ENCODE data around the gene CTSC. TPM values are rescaled to one million over a fixed set of nuclear protein-coding genes. Genes with fewer than 3 reads are reported as not detected.

CTSC gene
- total RNA-seq (2014; rRNA removed; shearing (Covaris generic)), result 1.6 and 3.6 TPM in 2 replicates

DNA sequence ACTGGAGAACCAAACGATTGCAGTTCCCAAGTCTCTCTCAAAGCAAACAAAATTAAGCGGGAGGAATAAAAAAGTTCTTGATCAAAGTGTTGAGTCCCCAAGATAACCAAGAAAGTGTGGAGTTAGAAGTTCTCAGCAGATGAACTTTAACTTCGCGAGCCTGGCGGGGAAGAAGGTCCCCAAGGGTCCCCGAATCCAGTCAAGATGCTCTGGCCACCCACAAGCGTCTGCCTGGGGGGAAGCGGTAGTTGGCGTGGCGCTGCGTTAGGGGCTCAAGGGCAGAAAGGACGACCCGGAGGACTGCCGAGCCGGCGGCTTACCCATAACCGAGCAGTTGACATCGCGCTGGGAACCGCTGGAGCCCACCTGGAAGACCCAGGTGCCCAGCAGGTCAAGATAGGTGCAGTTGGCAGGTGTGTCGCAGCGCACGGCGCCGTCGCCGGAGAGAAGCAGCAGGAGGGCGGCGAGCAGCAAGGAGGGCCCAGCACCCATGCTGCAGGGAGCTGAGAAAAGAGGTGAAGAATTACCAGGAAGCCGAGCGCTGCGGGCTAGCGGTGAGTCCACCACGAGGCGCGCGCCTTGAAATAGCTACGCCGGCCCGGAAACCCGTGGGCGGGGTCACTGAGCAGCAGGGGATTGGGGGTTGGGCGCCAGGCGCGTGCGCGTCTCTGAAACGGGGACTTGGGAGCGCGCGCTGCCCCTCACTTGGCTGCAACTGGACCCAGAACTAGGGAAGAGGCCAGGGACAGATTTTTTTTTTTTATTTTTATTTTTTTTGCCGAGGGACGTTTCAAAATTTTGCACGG lies at the start of gene CTSC:
Gene CTSC (minus strand): TSS at position 556 of the 806 bp plus-strand sequence. CDS start 64 bp downstream, at position 492.
- H3K36me3 ChIP-seq, result no peaks in the 10 kb centered on the region
- peak within 1 kb of the TSS; percentile 35 for H3K4me3 ChIP-seq
- no peaks in the 10 kb centered on the region for H3K4me1 ChIP-seq (replicated peaks)
- peak; percentile 9 to 72 for DNase-seq (ENCODE audit: low read depth in 1 of 2, low spot score in 2 of 2)
- H3K9me3 ChIP-seq (replicated peaks), result no peaks in the 10 kb centered on the region
- H3K27me3 ChIP-seq (replicated peaks), result no peaks in the 10 kb centered on the region
- no peak within 1 kb of the TSS for H3K27ac ChIP-seq

DNA sequence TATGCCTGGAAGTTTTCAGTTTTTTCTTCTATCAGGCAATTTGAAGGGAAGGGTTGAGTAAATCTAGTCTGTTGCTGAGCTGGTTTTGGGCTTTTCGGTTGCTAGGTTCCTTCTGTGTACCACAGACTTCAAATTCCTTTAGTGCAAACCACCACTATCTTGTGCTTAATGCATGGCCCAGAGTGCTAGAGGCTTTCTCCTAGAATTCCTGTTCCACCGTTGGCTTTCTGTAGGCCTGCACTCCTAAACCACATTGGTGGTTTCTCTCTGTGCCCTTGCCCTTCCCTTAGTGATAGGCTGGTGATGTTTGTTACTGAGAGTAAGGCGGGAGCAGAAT lies 47.1 kb upstream of the CTSC start:
- H3K36me3 ChIP-seq, result no peaks in the 10 kb centered on the region
- H3K4me1 ChIP-seq (replicated peaks), result no peaks in the 10 kb centered on the region; the same call in none of the 2 replicates
- H3K27me3 ChIP-seq (replicated peaks), result no peaks in the 10 kb centered on the region
- no peak for DNase-seq (ENCODE audit: low read depth in 1 of 2, low spot score in 2 of 2)
- no peaks in the 10 kb centered on the region for H3K9me3 ChIP-seq (replicated peaks)
- no peak overlapping the region for H3K4me3 ChIP-seq
- no peak overlapping the region for H3K27ac ChIP-seq

DNA sequence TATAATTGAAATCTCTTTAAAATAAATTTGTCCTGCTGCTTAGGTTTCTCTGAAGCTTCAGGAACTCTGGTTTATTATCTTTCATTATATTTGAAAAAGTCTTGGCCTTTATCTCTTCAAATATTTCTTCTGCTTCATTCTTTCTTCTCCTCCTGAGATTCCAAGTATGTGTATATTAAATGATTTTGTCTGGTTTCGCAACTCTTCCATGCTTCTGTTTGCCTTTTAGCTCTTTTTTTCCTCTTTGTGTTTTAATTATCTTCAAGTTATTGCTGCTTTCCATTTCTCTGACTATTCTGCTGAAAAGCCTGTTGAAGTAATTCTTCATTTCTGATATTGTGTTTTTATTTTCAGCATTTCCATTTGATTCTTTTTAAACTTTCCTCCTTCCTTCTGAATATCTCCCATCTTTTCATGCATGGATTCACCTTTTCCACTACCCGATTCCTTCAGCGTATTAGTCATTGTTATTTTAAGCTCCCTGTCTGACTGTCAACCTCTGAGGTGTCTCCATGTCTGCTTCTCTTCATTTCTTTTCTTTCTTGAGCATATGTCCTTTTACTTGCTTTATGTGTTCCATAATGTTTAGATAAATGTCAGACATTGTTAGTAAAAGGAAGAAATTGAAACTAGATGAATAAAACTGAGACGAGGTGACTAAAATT lies 46.6 kb upstream of the CTSC start:
- no peaks in the 10 kb centered on the region; the same call in none of the 2 replicates for H3K4me1 ChIP-seq (replicated peaks)
- H3K4me3 ChIP-seq, result no peak overlapping the region
- H3K27ac ChIP-seq, result no peak overlapping the region
- no peaks in the 10 kb centered on the region for H3K36me3 ChIP-seq
- no peak for DNase-seq (ENCODE audit: low read depth in 1 of 2, low spot score in 2 of 2)
- H3K27me3 ChIP-seq (replicated peaks), result no peaks in the 10 kb centered on the region
- H3K9me3 ChIP-seq (replicated peaks), result no peaks in the 10 kb centered on the region

DNA sequence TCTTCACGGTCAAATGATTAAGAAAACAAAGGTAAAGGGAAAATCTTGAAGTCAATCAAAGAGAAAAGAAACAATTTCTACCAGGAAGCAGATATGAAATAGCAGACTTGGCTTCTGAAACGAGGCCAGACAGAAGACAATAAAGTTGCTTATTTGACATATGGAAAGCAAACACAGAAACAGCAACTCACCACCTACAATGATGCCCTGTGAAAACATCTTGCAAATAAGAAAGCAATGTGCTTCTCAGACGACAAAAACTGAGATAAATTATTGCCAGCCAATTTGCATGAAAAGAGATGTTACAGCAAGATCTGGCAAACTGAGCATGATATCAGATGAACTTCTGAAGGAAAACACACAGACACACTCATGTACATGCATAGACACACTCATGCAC lies 45.9 kb upstream of the CTSC start:
- no peak for DNase-seq (ENCODE audit: low read depth in 1 of 2, low spot score in 2 of 2)

DNA sequence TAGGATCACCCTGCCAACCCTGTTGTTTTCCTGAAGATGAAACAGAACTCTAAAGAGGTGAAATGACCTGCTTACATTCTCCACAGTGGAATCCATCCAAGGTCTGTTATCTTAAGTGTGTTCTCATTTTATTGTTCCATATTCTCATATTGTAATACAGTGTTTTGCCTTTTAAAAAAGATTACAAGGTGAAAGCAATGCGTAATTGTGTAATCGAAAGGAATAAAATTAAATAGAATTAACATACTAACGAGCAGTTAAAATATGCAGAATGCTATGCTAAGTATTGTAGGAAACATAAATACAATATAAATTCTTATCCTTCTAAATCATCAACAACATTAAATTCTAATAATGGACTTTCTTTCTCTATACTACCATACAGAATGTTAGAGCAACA lies 41.6 kb upstream of the CTSC start:
- no peak overlapping the region for H3K27ac ChIP-seq
- no peaks in the 10 kb centered on the region for H3K27me3 ChIP-seq (replicated peaks)
- no peaks in the 10 kb centered on the region for H3K36me3 ChIP-seq
- no peaks in the 10 kb centered on the region; the same call in none of the 2 replicates for H3K4me1 ChIP-seq (replicated peaks)
- no peak overlapping the region for H3K4me3 ChIP-seq
- no peaks in the 10 kb centered on the region for H3K9me3 ChIP-seq (replicated peaks)
- no peak for DNase-seq (ENCODE audit: low read depth in 1 of 2, low spot score in 2 of 2)

More for the DNA sequence above, 45.9 kb upstream of the CTSC start:
- no peak overlapping the region for H3K4me3 ChIP-seq
- no peaks in the 10 kb centered on the region for H3K27me3 ChIP-seq (replicated peaks)
- no peaks in the 10 kb centered on the region; the same call in none of the 2 replicates for H3K4me1 ChIP-seq (replicated peaks)
- no peak overlapping the region for H3K27ac ChIP-seq
- H3K9me3 ChIP-seq (replicated peaks), result no peaks in the 10 kb centered on the region
- H3K36me3 ChIP-seq, result no peaks in the 10 kb centered on the region

DNA sequence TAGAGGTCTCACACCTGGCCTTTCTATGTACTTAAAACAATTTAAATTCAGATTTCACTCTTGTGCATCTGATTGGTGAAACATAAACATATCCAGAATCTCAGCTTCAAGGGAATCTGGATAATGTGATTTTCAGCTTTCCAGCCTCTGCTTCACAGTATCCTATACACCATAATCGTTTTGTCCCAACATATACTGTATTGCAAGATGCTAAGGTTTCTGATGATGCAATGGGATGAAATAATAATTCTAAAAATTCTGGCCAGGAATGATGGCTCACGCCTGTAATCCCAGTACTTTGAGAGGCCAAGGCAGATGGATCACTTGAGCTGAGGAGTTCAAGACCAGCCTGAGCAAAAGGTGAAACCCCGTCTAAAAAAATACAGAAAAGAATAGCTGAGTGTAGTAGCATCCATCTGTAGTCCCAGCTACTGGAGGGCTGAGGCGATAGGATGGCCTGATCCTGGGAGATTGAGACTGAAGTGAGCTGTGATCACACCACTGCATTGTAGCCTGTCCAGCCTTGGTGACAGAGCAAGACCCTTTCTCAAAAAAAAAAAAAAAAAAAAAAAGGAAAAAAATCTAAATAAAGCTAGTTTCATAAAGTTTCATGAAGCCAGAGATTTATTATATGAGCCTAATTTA lies 41.0 kb upstream of the CTSC start:
- no peak overlapping the region for H3K4me3 ChIP-seq
- no peak overlapping the region for H3K27ac ChIP-seq
- no peaks in the 10 kb centered on the region; the same call in 1 of the 2 replicates for H3K4me1 ChIP-seq (replicated peaks)
- no peaks in the 10 kb centered on the region for H3K9me3 ChIP-seq (replicated peaks)
- no peaks in the 10 kb centered on the region for H3K36me3 ChIP-seq
- H3K27me3 ChIP-seq (replicated peaks), result no peaks in the 10 kb centered on the region
- no peak for DNase-seq (ENCODE audit: low read depth in 1 of 2, low spot score in 2 of 2)

DNA sequence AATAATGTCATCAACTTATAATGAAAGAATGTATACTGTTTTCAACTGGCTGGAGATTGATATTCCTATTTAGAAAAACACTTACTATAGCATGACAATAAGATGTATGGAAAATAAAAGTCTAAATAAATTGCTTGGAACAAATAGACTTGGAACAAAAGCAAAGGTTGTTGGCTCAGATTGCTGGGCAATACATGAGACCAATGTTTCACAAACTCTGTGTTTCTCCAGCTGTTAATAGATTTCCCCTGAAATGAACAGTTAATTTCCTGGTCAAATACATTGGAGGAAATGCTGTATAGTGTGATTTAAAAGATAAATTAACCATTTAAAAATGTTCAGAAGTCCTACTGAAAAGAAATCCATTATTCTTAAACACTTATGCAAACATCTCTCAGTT lies 40.1 kb upstream of the CTSC start:
- Histone ChIP-seq H3K9me3 (replicated peaks) (no peaks in the 10 kb centered on the region), H3K27ac (no peak overlapping the region), H3K4me1 (replicated peaks) (no peaks in the 10 kb centered on the region), H3K36me3 (no peaks in the 10 kb centered on the region), H3K27me3 (replicated peaks) (no peaks in the 10 kb centered on the region), H3K4me3 (no peak overlapping the region)
- DNase-seq (ENCODE audit: low read depth in 1 of 2, low spot score in 2 of 2), result no peak

DNA sequence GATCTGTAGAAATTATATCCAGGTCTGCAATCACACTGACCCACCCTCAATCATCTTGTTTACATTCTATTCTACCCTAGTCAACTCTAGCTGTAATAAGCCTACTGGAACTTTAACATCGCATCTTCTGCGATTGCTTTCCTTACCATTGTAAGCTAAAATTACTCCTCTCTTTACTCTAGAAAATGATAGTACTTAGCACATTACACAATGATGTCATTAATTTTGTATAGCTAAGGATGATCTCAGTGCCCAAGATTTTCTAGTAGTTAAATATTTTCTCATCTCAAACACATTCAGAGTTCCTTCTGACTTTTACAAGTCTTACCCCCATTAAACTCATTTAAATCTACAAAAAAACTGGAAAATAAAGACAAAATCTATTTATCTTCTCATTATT lies 39.6 kb upstream of the CTSC start:
- DNase-seq (ENCODE audit: low read depth in 1 of 2, low spot score in 2 of 2), result no peak

DNA sequence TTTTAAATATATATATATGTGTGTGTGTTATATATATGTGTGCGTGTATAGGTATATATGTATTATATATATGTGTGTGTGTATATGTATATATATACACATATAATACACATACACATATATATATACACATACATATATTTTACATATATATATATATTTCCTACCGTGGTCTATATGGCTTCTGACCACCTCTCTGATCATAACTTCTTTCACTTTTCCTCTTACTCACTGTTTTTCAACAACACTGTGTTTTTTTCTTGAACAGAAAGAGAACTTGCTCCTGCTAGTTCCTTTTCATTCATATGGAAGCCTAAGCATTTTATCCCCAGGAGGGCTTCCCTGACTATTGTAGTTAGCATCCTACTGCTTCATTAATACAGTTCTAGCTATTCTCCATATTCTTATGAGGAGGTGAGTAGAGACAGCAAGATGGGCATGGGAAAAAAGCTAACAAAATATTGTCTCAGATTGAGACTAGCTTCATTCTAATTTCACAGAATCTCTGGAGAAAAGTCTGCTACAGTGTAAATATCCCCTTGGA lies 38.5 kb upstream of the CTSC start:
- Histone ChIP-seq H3K9me3 (replicated peaks) (no peaks in the 10 kb centered on the region), H3K4me1 (replicated peaks) (no peaks in the 10 kb centered on the region)

More for the DNA sequence above, 39.6 kb upstream of the CTSC start:
- Histone ChIP-seq H3K9me3 (replicated peaks) (no peaks in the 10 kb centered on the region), H3K27ac (no peak overlapping the region), H3K27me3 (replicated peaks) (no peaks in the 10 kb centered on the region), H3K4me1 (replicated peaks) (no peaks in the 10 kb centered on the region), H3K36me3 (no peaks in the 10 kb centered on the region), H3K4me3 (no peak overlapping the region)

DNA sequence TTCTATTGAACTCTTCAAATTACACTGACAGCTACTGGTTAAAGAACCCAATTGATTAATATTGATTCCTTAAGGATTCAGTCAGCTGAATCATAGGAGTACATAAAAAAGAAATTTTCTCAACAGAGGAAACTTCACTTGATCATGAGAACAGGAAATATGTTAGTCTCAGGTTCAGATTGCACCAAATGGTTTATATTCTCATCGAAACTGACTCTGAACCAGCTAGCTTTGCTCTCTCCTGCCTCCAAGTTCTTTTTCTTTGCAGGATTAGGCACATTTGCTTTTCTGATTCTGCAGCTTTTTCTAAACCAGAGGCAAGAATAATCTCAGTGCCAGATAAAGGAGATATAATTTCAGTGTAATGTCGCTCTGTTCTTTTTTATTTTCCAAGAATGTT lies 33.2 kb upstream of the CTSC start:
- Histone ChIP-seq H3K27me3 (replicated peaks) (no peaks in the 10 kb centered on the region), H3K4me1 (replicated peaks) (no peaks in the 10 kb centered on the region), H3K27ac (no peak overlapping the region), H3K9me3 (replicated peaks) (no peaks in the 10 kb centered on the region), H3K4me3 (no peak overlapping the region), H3K36me3 (no peaks in the 10 kb centered on the region)
- DNase-seq (ENCODE audit: low read depth in 1 of 2, low spot score in 2 of 2), result no peak

More for the DNA sequence above, 38.5 kb upstream of the CTSC start:
- H3K36me3 ChIP-seq, result no peaks in the 10 kb centered on the region
- H3K27me3 ChIP-seq (replicated peaks), result no peaks in the 10 kb centered on the region
- no peak overlapping the region for H3K27ac ChIP-seq
- no peak overlapping the region for H3K4me3 ChIP-seq
- DNase-seq (ENCODE audit: low read depth in 1 of 2, low spot score in 2 of 2), result no peak

DNA sequence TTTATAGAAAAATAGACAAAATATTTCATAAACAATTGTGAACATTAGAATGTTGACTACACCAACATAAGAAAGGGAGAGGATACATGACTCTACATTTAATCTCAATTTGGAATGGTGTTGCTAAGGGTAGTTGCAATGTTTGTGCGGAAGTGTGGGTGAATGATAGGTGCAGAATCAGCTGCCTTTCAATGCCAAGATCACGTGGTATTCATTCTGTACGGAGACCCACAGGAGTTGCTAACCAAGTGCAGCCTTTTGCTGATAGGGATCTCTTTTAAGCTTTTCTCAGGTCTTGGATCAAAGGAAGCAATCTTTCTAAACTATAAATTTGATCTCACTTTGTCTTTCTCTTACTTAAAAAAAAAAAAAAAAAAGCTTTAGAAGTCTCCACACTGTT lies 29.8 kb upstream of the CTSC start:
- DNase-seq (ENCODE audit: low read depth in 1 of 2, low spot score in 2 of 2), result no peak
- Histone ChIP-seq H3K36me3 (no peaks in the 10 kb centered on the region), H3K4me1 (replicated peaks) (no peaks in the 10 kb centered on the region), H3K27me3 (replicated peaks) (no peaks in the 10 kb centered on the region), H3K4me3 (no peak overlapping the region), H3K27ac (no peak overlapping the region), H3K9me3 (replicated peaks) (no peaks in the 10 kb centered on the region)

DNA sequence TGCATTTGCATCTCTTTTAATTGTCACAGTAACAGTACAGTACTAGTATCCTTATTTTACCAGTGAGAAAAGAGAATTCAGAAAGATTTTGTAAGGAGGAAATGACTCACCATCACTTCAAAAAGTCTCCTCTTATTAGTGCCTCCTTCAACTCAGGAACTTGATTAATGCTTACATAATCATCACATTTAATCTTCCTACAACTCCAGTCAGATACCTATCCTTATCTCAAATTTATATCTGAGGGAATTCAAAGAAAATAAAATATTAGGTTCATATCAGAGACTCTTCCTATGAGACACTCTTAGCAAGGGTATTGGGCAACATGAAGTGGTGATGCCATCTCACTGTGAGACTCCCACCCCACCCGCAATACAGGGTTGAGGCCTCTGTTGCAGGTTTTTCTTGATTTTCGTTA lies 26.1 kb upstream of the CTSC start:
- DNase-seq (ENCODE audit: low read depth in 1 of 2, low spot score in 2 of 2), result no peak
- Histone ChIP-seq H3K4me1 (replicated peaks) (no peaks in the 10 kb centered on the region), H3K27ac (no peak overlapping the region), H3K9me3 (replicated peaks) (no peaks in the 10 kb centered on the region), H3K36me3 (no peaks in the 10 kb centered on the region), H3K27me3 (replicated peaks) (no peaks in the 10 kb centered on the region), H3K4me3 (no peak overlapping the region)

DNA sequence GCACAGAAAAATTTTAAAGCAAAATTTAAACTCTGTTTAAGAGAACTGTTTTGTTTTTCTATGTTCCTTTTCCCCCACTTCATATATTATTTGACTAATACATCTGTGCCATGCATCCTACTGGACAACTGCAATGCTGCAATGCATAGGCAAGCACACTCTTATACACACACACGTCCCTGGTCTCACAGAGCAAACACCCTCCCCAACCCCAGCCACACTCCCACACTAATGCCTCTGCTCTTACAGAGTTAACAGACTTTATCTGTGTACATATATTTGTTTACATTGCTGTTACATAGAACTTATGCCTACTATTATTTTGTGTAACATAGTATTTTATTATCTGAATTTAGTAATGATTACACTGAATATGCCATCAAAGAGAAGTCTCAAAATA lies 25.5 kb upstream of the CTSC start:
- Histone ChIP-seq H3K27me3 (replicated peaks) (no peaks in the 10 kb centered on the region), H3K4me3 (no peak overlapping the region), H3K36me3 (no peaks in the 10 kb centered on the region), H3K9me3 (replicated peaks) (no peaks in the 10 kb centered on the region), H3K27ac (no peak overlapping the region), H3K4me1 (replicated peaks) (peaks cover 5% of the 10 kb centered on the region; the same call in 1 of the 2 replicates)
- DNase-seq (ENCODE audit: low read depth in 1 of 2, low spot score in 2 of 2), result no peak

DNA sequence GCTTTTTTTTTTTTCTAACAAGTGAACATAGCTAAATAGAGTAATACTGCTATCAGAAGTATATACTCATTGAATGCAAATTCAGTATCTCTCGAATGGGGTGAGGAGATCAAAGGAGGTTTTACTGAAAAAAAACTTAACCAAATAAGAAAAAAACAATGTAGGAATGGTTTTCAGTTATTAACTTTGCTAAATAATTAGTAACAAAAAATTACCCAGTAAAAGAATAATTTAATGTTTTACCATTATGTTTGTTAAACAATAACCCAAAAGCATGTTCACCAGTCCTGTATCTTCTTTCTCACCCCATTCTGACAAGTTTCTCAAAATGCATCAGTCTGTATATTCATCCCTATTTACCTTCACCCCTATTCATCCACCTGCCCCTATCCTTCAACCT lies 22.6 kb upstream of the CTSC start:
- H3K9me3 ChIP-seq (replicated peaks), result no peaks in the 10 kb centered on the region
- H3K36me3 ChIP-seq, result no peaks in the 10 kb centered on the region
- H3K27ac ChIP-seq, result no peak overlapping the region
- no peak for DNase-seq (ENCODE audit: low read depth in 1 of 2, low spot score in 2 of 2)
- H3K4me1 ChIP-seq (replicated peaks), result peaks cover 15% of the 10 kb centered on the region
- no peak overlapping the region for H3K4me3 ChIP-seq
- no peaks in the 10 kb centered on the region for H3K27me3 ChIP-seq (replicated peaks)

Measured in SJSA1 (cell line).